ENCODE measurements around the gene GYPA.
A peak's percentile ranks its signal among the peaks of the same experiment; 100 is the strongest.
"Not testable (repeated sequence)": the region's sequence is repeated elsewhere in the genome, so short reads cannot be mapped to it uniquely, and the experiment has no call there.

GYPA gene

DNA sequence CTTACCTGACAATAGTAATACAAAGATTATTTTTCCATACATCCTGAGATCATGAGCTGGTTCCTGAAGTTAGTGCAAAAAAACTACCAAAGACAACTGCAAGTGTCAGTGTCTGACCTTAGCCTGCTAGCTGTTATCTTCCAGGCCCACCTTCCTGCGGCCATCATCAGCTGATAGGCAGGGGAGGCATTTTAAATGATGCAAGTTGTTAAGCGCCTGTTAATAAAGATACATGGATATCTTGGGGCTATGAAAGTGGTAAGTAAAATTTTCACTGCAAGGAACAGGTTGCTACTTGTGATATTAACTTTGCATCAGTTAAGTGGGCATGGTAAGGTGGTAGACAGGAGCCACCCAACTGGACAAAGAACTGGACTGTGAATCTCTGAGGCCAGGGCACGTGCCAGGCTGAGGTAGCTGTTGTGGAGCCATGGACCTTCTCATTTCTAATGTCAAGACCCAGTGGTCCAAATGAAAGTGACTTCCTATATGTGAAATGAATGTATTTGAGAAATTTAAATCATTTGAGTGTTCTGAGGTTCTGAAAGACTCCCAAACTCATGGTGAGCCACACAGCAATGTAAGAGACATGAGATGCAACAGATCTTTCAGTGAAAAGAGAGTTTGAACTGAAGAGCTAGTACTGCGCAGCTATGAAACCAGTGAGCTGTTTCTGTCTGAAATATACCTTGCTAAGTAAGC, at the start of gene GYPA:
Gene GYPA, minus strand, starts transcription at position 125 of the 702 bp plus-strand sequence. Its CDS starts 83 bp downstream, at position 42.
- not testable (repeated sequence) for DNase-seq

DNA sequence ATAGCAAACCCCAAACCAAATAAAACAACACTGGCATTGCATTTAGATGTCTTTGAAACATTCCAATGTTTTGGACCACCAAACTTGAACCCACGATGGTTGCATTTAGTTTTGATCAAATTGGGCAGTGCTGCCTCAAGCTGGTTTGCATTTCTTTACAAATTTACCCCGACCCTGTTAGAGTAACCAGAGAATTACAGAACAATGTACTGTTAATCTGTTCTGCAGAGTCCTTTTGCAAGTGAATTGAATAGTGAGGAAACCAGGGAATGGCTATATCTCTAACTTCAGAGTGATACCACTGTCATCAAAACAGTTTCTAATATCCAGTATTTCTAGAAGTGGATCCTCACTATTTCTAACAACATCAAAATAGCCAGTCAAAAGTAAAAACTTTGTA, 49.5 kb upstream of the GYPA start:
- DNase-seq: no peak

DNA sequence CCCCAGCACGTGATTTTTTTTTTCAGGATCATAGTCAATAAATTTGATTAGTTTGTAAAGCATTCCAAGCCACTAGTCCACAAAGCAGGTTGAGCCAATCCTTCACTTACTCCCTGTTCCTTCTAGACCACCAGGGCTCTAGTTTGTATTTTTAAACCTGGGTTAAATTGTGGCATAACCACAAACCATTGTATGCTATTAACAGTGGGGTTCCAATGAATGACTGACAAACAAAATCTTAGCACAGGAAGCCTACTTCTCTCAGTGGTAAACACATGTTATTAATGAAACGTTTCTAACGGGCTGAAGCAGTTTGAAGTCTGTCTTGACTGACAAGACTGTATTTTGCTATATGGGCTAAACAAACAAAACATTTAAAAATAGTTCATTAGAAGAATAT, 48.6 kb upstream of the GYPA start:
- no peak for DNase-seq

DNA sequence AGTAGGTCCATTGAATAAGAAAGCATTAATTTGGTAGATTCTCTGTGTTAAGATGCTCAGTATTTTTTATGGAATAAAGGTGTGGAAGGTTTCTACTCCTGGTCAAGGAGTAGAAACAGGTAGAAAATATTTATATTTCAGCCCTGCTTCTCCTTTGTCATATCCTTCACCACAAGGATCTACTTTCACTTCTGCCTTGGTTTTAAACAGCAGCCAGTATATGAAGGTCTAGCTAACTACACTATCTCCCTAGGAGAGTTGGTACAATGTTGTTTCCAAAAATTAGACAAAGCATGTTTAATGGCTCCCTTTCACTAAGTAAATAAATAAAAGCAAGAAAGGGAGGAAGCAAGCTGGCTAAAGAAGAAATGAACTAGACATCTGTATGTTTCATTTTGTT, 44.6 kb upstream of the GYPA start:
- no peak for DNase-seq

DNA sequence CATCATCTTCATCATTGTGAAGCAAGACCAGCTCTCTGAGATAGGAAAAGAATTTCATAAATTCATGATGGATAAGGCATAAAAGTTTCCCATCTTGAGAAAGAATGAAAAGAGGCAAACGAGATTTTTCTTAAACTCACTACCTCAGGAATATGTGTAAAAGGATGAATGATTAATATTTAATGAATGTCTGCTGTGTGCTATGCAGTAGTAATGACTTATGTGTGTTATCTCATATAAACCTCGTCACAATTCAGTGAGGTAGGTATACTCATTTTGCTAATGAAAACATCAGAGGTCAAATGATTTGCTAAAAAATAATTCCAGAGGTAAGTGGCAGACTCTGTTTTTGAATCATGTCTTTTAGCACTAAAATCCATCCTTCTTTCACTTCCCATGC, 42.6 kb upstream of the GYPA start:
- DNase-seq: no peak

DNA sequence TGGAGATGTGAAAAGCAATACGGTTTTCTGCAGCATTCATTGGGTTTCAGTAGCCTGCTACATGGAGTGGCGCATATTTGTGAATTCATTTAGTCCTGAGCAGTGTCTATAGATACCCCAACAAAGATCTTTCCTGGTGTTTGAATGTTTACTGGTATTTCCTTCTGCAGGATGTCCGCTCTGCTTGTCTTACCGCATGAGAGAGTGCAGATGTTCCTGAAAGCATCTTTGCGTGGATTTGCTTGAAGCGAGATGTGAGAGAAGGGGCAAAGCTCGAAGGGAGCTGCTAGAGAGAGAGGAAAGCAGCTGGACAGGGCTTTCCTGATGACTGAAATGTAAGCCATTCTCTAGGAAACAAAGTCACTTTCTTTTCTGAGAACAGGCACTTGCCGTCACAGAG, 40.9 kb upstream of the GYPA start:
- DNase-seq: no peak

DNA sequence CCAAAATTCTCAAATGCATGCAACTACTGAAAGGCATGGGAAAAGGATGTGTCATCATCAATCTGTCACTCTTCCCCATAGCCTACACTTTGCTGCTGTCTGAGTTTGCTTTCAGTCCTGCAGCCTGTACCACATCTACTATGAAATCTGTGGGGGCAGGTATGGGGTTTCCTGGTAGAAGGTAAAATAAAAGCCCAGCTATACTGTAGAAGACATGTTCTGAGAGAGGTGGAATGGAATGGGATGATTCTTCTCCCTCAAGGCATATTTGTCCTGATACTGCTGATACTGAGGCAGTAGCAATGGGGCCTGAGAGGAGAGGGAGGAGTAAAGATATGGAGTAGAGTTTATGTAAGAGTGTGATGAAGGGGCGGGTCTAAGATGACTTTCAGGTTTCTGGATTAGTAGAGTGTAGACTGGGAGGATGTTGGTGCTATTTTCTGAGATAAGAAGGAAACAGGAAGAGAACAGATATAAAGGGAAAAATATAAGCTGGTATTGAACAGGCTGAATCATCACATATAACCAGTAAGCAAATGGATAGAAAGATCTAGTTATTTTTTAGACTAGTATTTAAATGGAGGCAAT, 38.7 kb upstream of the GYPA start:
- DNase-seq: no peak

DNA sequence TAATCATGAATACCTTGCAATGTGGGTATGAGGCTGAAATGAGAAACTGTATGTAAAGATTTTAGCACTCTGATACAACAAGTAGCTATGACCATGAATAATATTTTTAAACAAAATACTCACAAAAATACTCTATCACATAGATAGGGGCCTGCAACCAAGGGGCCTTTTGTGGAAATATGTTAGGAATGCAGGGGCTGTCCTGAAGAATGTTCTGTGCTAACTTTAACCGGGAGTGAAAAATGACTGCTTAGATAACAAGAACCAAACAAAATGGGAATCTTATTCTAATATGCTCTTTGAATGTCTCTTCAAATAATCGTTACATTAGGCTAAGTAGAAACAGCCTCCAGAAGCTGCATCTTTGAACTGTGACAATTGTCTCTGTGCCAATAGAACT, 37.9 kb upstream of the GYPA start:
- peak; percentile 28 for DNase-seq

DNA sequence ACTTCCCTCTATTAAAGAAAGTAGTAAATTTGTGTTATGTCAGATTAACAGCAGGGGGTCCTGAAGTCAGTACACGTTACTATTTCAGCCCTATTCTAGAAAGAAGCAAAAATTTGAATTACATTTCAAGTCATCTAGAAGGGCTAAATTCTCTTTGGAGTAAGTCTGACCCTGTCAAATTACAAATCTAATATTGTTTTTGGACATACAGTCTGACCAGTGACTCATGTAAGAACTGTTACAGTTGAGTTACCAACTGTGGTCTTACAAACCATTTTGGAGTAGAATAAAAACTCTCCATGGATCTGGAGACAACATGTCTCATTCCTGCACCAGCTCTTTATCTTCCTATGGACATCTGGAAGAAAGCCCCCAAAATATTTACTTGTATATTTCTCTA, 36.0 kb upstream of the GYPA start:
- DNase-seq: no peak

DNA sequence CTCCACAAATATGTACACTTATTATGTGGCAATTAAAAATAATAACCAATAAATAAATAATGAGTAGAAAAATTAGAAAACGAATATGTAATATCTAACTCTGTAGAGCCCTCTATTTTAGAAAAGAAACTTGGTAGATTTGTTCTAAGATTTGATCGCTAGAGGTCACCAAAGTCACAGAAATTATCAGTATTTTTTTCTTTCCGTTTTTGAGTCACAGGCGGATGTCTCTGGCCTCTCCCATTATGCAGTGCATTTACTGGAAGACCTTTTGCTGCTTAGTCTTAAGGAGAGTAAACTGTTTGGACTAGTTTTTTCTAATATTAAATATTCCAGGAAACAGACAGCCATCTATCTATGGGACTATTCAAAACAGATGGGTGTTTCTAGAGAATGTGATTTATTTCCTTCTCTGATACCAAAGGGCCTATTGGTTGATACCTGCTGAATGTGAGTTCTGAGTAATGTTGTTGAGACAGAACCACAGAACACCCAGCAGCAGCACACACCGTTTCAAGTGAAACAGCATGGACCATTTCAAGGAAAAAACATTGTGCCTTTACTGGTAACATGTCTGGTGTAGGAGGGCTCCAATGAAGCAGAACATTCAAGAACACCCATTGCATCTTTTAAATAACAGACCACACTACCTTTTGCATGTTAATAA, 34.0 kb upstream of the GYPA start:
- peak; percentile 63 for DNase-seq

DNA sequence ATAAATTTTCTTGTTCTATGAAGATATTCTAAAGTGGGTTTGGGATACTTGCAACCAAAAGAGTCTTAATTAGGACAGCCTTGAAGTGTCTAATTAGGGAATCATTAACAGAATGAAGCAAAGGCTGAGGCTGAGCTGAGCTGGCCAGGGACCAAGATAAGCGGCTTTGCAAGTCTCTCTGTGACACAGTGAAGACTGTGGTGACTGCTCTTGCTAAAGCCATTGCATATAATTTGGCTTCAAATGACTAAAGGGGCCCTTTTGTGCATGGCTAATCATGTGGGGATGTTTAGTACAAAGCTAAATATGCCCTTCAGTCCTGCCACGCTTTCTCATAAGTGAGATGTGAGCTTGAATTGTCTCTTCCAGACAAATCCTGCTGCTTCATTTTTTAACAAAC, 31.2 kb upstream of the GYPA start:
- no peak for DNase-seq

DNA sequence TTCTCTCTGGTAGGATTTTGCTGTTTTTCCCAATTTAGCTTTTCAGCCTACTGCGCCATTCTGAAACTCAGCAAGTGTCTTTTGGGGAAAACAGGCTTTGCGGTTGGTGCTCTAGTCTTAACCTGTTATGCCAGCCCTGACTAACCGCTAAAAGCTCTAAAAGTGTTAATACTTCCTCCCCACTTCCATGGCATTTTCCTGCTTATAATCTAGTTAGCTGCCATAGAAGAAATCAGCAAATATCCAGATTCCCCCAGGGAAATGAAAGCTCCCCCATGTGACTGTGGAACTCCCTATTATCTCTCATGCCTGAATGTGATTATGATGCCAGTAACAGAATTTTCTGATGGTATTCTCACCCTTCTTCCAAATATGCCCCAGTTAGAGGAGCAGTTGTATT, 28.7 kb upstream of the GYPA start:
- no peak for DNase-seq

DNA sequence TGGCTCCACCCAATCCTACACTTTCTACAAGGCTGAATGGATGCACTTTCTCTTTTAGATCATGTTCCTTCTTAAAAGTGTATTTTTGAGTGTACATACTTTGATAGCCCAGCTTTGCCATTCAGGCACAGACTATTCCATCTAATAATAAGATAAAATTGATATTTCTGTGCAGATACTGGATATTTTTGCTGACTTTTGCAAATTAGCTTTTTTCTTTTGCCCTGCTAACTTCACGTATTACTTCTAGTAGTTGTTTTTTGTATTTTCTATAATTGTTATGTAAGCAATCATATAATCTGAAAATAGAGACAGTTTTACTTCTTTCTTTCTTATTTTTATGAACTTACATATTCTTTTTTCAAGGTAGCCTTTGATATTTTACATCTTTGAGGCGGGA, 13.5 kb upstream of the GYPA start:
- no peak for DNase-seq

DNA sequence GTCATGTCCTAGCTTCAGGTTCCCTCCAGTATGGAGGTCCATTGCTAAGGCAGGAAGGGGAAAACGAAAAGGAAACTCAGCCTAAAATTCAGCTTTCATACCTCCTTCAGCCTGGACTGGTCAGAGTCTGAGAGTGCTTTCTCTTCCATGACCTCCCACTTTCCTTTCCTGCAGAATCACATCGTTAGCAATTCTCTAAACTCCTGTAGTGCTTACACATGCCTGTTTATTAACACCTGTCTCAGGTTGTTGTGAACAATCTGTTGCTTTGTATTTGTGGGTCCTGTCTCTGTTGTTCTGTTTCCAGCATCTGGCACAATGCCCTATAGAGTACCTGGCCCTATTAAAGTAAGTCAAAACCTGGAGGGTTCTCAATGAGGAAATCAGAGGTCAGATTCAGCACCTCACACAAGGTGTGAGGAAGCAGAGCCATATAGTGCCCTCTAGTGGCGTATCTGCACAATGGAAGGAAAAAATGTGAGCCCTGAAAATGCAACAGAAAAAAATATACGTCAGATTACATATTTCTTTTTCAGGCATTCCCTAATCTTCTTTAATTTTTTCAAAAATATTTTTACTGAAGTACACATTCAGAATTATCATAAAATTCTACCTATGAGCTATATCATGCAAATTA, 2.3 kb upstream of the GYPA start:
- peak; percentile 21 for DNase-seq

DNA sequence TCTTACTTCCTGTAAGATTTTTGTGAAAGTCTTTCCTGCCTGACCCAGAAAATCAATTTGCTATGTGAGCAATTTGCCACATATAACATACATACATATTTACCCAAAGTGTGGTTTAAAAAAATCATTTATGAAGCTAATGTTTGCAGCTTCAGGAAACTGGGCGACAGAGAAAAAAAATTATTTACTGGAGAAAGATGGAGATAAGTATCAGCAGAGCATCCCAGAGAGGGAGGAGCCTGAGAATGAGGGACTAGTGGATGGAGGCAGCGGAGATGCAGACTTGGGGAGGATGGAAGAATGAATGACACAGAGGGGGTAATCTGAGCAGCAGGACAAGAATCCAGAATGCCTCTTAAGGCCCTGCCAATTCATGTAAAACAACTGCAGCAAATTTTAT, 975 bp upstream of the GYPA start:
- DNase-seq: no peak

DNA sequence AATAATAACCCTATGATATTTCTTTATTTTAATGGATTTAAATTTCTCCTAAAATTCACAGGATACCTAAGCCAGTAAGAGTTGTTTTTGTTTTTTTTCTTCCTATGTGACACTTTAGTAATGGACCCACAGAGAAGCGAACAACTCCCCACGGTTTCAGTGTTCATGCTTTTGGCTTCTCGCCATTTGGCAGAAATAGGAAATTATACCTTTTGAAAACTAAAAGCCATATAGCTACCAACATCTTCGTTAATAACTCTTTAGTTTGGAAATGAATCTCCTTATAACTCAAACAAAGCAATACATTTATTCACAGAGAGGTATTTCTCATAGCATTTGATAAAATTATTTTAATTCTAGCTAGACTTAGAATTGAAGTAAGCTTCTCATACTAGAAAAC, 527 bp downstream of the GYPA start:
- DNase-seq: not testable (repeated sequence)

DNA sequence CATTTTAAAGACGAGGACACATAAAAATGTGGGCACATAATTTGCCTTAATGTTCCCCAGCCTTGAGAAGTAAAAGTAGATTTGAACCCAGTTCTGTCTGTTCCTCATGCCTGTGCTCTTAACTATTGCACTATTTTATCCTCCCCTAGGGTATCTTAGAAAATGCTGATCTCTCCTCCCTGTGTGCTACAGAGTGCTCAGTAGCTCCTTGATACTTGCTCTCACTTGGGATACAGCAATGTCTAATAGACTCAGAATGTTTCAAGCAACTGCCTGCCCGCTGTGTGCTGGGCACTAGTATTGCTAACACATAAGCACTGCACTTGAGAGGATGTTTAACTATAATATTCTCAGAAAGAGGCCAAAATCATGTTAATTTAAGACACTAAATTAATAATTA, 971 bp downstream of the GYPA start:
- DNase-seq: not testable (repeated sequence)

DNA sequence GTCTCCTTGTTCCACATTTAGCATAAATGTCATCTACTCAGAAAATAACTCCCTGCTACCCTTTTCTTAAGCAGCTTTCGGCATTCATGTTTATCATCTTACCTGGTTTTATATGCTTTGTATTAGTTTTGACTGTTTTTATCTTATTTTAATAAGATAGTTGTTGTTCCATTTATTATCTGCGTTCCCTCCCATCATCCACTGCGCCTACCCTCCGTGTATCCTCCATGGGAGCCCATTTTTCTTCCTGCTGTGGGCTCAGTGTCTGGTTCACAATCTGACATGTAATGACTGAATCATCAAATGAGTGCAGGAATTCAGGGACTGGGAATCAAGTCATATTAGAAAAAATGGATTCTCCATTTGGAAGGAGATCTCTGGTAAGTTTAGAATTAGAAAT, 2.3 kb downstream of the GYPA start:
- DNase-seq: not testable (repeated sequence)

DNA sequence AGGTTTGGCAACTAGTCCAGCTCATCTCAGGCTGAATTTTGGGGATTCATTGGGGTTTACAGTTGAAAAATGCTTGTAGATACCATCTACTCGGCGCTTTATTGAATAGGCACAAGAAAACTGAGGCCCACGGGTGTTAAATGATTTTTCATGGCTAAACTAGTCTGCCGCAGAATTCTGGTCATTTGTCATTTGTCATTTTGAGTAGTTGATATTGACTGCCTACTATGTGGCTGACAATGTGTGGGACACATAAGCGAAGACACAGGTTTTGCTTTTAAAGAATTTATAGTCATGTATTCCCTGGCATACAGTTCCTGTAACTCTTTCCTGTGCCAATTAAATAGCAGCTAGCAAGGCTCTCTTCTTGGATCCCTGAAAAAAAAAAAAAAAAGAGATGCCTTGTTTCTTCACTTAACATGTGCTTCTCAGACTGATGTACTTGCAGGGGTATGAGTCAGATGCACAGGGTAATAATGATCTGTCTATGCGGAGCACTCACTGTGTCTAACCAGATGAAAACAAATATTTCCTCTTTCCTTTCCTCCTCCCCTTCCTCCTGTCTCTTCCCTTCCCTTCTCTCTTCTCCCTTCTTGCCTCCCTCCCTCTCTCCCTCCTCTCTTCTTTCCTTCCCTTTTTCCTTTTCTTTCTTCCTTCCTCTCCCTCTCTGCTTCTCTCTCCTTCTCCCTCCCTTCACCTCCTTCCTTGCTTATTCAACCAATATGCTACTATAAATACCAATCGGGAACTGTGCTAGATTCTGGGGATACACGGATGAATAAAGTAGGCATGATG, 3.2 kb downstream of the GYPA start:
- DNase-seq: peak; percentile 1

DNA sequence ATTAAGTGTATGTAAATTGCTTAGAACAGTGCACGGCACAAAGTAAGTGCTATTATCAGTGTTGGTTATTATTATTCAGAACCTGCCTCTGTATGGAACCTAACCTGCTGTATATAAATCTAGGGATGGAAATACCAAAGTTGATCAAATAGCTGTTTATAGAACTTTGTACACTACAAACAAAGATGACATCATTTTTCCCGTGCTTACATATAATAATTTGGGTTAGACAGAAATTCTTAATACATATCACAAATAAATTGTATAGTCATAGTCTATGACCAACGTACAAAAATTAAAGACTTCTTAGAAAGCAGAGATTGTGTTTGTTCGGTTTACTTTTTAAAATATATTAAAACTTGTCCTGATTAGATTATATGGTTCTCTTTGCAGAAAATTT, 4.3 kb downstream of the GYPA start:
- not testable (repeated sequence) for DNase-seq

DNA sequence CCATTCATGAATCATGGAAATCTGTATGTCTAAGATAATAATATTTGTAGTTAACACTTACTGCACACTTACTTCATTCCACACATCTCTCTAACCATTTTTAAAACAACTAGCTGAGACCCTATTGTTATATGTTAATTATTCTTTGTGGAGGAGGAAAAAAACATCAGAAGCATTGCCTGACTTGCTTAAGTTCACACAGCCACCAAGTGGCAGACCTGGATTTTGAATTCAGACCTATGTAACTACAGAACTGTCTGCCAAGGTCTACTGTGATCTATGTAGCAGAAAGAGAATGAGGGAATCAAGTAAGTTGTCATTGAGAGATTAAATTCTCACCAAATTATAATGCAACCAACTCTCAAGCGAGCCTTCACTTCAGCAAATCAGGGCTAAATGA, 10.4 kb downstream of the GYPA start:
- not testable (repeated sequence) for DNase-seq

DNA sequence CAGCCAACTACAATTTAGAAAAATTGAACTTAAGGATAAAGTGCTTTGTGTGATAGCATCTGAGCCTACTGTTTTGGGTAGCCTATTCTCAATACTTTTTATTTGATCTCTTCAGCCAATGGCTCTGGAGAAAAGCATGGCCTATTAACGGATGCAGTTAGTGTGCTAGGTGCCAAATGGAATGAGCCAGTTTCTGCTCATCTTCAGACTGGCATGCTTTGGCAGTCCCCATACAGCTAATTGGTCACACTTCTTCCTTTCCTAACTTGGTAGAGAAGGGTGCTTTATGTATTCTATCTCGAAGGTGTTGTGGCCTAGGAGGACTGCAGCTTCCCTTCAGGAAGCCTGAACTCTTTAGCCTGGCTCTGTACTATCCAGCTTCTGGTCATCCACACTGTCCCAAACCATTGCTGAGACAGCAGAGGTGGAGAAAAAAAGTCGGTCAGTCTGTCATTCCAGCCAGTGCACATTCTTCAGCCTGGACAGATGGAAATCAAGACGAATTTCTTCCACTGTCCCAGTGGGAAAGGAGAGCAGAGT, 11.1 kb downstream of the GYPA start:
- DNase-seq: not testable (repeated sequence)
